RWPE1 (cell line): ENCODE measurements around the gene PDE4D.

ENCODE experiments used
- CTCF ChIA-PET: fragments of 350-600 bp; sonication (Branson Sonifier 250); formaldehyde crosslinking; extraction: SDS; loops from one replicate; lab custom pipeline; 2021; lab: Yijun Ruan, JAX
- POLR2A ChIA-PET: fragments of 400-600 bp; formaldehyde crosslinking; extraction: SDS; loops from one replicate; lab custom pipeline; 2020; ENCODE audit warnings: antibody characterized with exemption; ENCODE audit not compliant: low non-redundant PET; lab: Yijun Ruan, JAX
- DNase-seq: peaks from one replicate; pipeline ENCODE4 v3.0.0; 2012; ENCODE audit warnings: low spot score
- H3K27ac ChIP-seq: fragments of 450-650 bp; 2 replicates; pipeline ENCODE4 v1.5.1; 2017
- TF ChIP-seq, protein P1 (sequence below): fragments of 450-650 bp; conservative IDR thresholded peaks from 2 replicates; pipeline ENCODE4 v1.5.1; 2017; ENCODE audit warnings: low read depth, mild to moderate bottlenecking

Gene PDE4D

DNA sequence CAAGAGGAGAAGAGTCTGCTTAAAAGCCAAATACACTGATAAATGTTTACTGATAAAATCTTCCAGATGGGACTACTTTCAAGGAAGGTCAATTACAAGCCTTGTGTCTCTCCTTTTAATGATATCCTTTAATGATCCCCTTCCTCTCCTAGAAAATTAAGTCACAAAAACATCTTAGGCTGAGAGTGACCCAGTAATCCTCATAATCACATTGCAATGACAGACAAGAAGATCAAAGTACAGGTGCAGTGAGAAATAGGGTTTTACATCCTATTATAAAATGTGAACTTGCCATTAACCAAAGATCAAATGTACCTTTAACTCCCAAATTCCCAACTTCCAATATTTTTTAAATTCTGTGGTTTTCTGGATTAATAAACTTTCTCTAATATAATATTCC lies 795.8 kb downstream of the PDE4D start:
- POLR2A ChIA-PET: no interaction called here
- CTCF ChIA-PET: interaction anchor here (0.6 kb wide), 1 partner anchor 181 kb away, joined by 3 read pairs; no protein-coding TSS in a partner anchor

DNA sequence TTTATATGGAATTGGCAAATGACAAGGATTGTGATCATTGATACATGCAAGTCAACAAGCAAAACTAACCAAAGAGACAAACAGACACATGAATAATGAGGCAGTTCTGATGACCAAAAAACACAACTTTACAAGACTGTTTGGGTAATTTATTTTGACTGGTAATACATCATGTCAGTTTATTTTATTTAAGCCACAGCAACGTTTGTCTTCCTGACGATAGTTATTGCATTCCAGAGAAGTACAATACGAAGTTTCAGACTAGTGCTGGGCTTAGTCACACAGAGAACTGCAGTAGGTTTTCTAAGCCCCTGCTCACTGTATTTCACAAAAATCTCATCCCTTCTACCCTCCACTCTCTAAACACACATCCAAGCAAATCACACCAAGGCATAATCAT lies 796.4 kb downstream of the PDE4D start:
- H3K27ac ChIP-seq: no peak overlapping the region
- no peak for DNase-seq
- ChIA-PET CTCF (interaction anchor here (0.6 kb wide), 2 partner anchors 181 to 438 kb away, joined by 3 to 4 read pairs; no protein-coding TSS in a partner anchor), POLR2A (no interaction called here)
- TF ChIP-seq, protein P1, sequence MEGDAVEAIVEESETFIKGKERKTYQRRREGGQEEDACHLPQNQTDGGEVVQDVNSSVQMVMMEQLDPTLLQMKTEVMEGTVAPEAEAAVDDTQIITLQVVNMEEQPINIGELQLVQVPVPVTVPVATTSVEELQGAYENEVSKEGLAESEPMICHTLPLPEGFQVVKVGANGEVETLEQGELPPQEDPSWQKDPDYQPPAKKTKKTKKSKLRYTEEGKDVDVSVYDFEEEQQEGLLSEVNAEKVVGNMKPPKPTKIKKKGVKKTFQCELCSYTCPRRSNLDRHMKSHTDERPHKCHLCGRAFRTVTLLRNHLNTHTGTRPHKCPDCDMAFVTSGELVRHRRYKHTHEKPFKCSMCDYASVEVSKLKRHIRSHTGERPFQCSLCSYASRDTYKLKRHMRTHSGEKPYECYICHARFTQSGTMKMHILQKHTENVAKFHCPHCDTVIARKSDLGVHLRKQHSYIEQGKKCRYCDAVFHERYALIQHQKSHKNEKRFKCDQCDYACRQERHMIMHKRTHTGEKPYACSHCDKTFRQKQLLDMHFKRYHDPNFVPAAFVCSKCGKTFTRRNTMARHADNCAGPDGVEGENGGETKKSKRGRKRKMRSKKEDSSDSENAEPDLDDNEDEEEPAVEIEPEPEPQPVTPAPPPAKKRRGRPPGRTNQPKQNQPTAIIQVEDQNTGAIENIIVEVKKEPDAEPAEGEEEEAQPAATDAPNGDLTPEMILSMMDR: no peak

More for the DNA sequence above, 795.8 kb downstream of the PDE4D start:
- TF ChIP-seq, protein P1: no peak
- no peak overlapping the region for H3K27ac ChIP-seq
- no peak for DNase-seq

DNA sequence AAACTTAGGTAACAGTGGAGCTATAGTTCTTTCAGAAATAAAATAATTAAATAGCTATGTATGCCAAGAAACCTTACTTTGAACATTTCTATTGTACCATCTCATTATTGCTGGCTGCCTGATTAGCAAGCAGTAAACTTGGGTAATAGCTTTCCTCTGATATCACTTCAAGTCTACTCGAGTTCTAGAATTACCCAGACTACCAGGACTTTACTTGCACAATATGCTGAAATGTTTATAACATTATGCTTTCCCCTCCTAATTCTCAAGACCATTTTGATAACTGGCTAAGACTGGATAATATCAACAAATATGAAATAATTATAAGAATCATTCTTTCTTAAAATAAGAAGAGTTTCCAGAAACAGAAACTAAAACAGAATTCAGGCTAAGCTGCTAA lies 798.0 kb downstream of the PDE4D start:
- no peak overlapping the region for H3K27ac ChIP-seq
- CTCF ChIA-PET: no interaction called here
- POLR2A ChIA-PET: no interaction called here
- DNase-seq: no peak
- TF ChIP-seq, protein P1: no peak

DNA sequence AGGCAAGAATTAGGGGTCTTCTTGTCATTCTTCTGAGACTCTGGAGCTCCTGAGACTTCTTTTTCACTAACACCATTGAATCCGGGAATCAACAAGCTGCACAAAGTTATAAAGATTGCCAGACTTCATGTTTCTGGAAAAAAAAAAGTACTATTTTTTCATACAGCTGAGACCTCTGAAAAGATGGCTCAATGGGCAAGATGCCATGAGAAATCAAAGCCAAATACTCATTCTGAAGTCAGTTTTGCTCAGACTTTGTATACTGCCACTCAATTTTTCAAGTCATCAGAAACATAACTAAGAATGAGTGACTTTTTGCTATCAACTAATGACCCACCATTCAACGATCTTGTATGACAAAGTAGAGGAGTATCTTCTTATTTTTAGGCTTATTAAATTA lies 798.7 kb downstream of the PDE4D start:
- no peak for DNase-seq
- CTCF ChIA-PET: no interaction called here
- no peak overlapping the region for H3K27ac ChIP-seq
- POLR2A ChIA-PET: no interaction called here
- TF ChIP-seq, protein P1: no peak

DNA sequence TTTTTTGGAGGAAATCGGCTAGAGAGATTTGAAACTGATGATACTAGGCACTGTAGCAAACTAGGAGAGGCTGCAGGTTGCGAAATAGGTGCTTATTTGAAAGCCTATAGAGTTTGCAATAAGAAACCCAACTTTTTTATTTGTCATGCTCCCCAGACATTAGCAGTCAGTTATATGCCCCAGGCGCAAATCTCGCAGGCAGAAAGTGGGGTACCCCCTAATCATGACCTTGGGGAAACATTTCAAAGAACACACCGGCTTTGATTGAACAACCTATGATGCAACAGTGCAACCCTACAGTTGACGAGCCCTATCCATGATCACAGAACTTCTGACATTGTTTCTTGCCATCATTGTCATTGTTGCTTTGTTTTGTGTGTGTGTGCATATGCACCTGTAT lies 800.2 kb downstream of the PDE4D start:
- CTCF ChIA-PET: no interaction called here
- no peak for DNase-seq
- POLR2A ChIA-PET: no interaction called here
- TF ChIP-seq, protein P1: no peak
- no peak overlapping the region for H3K27ac ChIP-seq

DNA sequence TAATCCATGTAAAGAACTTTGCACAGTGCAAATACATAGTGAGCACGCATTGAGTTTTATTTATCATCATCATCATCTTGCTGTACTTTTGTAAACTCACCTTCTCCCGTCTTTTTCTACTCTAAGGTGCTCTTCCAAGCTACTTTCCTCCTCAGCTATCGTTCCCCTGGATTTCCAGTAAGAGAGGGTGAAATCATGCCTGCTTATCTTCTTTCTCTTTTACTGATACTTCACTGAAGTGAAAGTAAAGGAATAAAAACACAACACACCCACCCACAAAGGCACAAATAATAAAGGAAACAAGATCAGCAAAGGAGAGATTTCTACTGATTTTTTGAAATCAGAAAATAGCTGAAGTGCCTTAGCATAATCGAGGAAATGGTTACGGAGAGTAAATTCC lies 800.8 kb downstream of the PDE4D start:
- ChIA-PET CTCF (no interaction called here), POLR2A (no interaction called here)
- TF ChIP-seq, protein P1: no peak
- no peak for DNase-seq
- no peak overlapping the region for H3K27ac ChIP-seq
